ENCODE measurements around the gene PPIF.

DNA sequence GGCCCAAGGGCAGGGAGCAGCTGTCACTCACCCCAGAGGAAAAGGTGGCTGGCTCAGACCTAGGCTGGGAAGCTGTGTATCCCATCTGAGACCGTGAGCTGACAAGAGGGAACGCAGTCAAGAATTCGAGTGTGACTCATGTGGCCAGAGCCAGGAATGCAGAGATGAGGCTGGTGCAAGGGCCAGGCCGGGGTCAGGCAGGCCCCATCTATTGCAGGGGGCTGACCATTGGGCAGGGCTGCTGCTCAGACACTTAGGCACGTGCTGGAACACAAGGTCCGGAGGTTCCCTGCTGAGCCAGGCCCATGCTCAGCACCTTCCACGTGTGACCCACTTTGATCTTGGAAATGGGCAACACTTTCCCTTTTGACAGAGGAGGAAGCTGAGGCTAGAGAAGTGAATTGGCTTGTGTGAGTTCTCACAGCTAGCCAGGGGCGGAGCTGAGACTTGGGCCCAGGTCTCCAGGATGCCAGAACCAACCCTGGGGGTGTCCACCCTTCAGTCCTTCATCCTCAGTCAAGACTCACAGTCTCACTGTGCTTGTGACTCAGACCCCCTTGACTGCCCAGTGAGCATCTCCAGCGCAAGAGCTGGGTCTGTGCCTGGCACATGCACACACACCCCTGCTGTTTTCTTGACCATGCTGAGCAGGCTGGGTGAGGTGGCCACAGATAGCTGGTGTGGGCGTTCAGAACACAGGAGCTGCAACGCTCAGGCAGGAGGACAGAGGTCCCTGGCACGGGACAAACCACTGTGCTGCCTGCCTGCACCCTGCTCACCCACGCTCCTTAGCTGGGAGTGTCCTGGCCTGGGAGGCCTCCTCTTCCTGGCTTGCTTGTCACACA, 47.6 kb upstream of the PPIF start:
- TF ChIP-seq CTCF (IDR thresholded peaks at IDR 0.05) (no peak), EZH2 (IDR thresholded peaks at IDR 0.05; ENCODE audit: borderline replicate concordance, insufficient read depth, low read depth, low read length, poor library complexity, severe bottlenecking) (no peak)
